OCI-LY7 (cell line): ENCODE measurements around the gene GID4.

Experiments
- CTCF ChIP-seq: fragments of 200-600 bp; sonication (generic); conservative IDR thresholded peaks from 2 replicates; pipeline ENCODE4 v1.5.1; 2014; ENCODE audit warnings: mild to moderate bottlenecking, antibody characterized with exemption, low read length, moderate library complexity, mixed read lengths
- EZH2phosphoT487 ChIP-seq: fragments of 200-600 bp; sonication (generic); IDR thresholded peaks from 2 replicates; pipeline ENCODE4 v1.6.1; 2018; ENCODE audit warnings: low read depth, borderline replicate concordance, mild to moderate bottlenecking, mixed run types, antibody characterized with exemption, low read length, moderate library complexity, mixed read lengths

- TF ChIP-seq CTCF (no peak), EZH2phosphoT487 (no peak)
These were observed 30.5 kb upstream of the GID4 start for GRCh38 chr17:18008496-18009268.
